HG02943 (cell line): ENCODE measurements around the gene DCTN5.

Source experiments
- ATAC-seq: cut with Tn5 transposase; IDR thresholded peaks from one replicate; pipeline ENCODE4 v1.9.1; 2021; ENCODE audit warnings: mild to moderate bottlenecking, low read depth, moderate library complexity; ENCODE audit not compliant: unreplicated experiment

Gene DCTN5

DNA sequence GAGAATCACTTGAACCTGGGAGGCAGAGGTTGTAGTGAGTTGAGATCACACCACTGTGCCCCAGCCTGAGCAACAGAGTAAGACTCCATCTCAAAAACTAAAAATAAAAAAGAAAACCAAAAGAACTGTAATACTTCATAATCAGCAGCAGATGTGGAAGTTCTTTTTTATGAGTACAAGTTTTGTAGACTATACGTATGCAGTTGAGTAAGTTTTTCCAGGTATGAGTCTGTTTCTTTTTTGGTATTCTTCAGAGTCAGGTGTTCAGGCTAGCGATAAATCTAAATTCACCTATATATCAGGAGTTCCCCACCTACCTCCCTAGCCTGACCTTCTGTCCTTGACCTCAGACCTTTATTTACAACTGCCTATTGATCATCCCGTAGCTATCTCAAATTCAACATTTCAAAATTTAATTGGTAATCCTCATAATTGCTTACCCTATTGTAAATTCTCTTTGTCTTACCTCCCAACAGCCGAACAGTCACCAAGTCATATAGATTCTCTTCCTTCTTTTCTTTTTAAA, 10.7 kb downstream of the DCTN5 start:
- no peak for ATAC-seq

- no peak for ATAC-seq
Observed at GRCh38 chr16:23663918-23664317, 22.7 kb downstream of the DCTN5 start.

- ATAC-seq: no peak
Observed at GRCh38 chr16:23666571-23667354, 25.5 kb downstream of the DCTN5 start.

DNA sequence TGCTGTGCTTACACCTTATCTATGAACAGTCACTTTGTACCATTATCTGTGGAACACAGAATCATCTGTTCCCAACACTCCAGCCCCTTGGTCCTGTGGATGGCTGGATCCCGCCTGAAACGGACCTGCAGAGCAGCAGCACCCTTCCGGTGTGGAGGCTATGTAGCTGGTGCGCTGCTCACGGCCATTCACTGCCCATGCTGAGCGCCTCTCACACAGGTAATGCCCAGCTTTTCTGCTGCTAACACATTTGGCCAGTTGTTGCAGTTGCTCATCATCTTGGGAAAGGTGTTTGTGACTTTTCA, 26.0 kb downstream of the DCTN5 start:
- ATAC-seq: no peak

DNA sequence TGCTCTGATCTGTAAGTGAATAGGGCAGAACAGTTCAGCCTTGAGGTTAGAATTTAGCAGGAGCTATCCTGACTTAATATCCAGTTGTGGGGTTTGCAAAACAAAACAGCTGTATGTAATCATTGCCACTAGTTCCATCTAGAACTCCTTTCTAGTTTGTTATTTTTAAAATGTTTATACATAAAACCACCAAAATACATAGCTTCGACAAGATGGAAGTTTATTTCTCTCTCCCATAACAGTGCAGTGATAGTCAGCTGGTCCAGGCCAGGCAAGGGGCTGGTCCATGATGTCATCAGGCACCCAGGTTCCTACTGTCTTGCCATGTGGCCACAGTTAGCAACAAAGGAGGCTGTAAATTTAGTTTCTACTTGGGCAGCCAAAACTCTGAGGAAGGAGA, 27.0 kb downstream of the DCTN5 start:
- ATAC-seq: no peak

DNA sequence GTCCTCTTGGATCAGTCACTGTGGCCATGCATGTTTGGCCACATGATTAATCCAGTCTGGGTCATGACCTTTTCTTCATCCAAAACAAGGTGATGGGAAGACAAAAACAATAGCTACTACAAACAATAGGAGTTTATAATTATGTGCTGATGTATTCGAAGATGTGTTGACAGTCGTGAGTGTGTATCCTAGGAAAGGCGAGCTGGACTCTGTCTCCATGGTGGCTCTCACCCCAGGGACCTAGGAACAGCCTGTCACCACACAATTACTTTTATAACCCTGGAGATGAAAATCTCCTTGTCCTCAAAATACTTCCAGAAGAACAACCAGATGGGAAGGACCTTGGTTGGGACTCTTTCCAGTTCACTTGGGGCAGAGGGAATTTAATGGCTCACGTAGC, 27.6 kb downstream of the DCTN5 start:
- ATAC-seq: no peak

DNA sequence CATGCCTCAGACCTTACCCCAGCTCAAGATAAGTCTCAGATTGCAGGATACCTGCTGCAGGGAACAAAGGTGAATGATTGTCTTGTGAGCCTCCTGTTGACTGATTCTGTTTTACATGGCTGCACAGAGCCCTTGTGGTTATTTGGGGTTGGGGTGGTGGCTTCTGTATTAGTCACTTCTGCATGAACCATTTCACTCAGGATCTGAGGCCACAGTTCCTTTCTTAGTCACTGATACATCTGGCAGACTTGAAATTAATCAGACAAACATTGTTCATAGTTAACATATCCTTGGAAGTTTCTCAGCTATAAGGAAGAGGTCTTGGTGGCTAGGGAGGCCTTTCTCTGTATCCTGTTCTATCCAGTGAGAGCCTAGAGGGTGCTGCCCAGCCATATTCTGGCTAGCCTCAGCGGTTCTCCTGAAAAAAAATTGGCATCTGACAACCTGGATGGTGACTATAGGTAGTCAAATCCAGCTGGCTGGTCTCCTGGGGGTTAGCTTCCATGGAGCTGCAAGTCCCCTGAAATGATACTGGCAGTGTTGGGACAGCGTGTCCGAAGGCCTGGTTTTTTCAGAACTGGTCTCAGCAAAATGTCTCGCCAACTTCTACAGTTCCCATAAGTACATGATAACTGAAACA, 29.0 kb downstream of the DCTN5 start:
- ATAC-seq: peak; percentile 80

DNA sequence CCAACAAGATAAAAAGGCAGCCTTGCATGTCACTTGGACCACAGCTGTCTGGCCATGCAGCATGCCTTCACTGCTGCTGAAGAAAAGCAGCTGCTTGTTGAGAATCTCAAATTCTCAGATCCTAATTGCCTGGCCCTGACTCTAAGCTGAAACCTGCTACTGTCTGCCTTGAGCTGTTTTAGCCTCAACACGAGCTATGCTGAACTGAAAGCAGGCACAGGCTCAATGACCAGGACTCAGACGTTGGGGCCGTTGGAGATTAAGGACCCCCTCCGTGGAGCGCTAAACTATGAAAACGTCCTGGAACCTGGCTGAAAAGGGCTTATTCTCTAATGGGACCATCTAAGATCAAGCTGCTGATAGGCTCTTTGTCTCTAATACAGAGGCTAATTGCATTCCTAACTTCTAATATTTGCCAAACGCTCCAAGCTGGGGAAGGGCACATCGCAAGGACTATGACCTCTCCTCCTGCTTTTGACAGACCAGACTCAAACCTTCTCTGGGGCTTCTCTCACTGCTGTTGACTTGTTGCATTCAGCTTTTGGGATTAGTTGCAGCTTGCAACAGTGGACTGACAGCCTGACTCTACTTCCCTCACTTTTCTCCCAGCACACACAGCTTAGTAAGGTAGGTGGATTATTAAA, 32.8 kb downstream of the DCTN5 start:
- ATAC-seq: no peak

- ATAC-seq: no peak
Observed at GRCh38 chr16:23676924-23677480, 35.7 kb downstream of the DCTN5 start.

GRCh38 chr16:23678430-23679273, 37.4 kb downstream of the DCTN5 start, which contains the start of gene PLK1:
TSS of gene PLK1 (plus strand) at chr16:23678889. CDS start at chr16:23678933, 44 bp downstream.
- ATAC-seq: peak; percentile 74

- ATAC-seq: no peak
Observed at GRCh38 chr16:23679274-23679985, 38.2 kb downstream of the DCTN5 start.

DNA sequence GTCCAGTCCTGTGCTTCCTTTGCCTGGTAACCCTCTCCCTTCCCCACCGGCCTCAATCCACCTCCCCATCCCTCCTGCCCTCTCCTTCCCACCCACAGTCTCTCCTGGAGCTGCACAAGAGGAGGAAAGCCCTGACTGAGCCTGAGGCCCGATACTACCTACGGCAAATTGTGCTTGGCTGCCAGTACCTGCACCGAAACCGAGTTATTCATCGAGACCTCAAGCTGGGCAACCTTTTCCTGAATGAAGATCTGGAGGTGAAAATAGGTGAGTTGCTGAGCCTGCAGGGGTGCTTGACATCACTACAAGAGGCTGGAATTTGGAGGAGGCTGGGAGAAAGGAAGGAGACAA, 38.7 kb downstream of the DCTN5 start:
- ATAC-seq: no peak

DNA sequence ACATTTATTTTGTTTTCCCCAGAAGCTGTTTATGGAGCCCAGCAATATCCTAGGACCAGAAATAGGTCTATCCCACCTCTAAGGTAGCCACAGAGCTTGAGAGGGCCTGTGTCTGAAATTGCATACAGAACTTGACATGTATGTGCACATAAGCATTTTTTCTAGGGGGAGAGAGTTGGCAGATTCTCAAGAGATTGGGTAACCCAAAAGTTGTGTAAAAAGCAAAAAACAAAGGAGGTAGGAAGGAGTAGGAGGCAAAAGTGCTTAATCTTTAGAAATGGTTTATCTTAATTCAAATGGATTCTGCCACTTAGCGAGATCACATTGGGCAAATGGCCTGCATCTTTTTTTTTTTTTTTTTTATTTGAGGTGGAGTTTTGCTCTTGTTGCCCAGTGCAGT, 40.9 kb downstream of the DCTN5 start:
- ATAC-seq: no peak

DNA sequence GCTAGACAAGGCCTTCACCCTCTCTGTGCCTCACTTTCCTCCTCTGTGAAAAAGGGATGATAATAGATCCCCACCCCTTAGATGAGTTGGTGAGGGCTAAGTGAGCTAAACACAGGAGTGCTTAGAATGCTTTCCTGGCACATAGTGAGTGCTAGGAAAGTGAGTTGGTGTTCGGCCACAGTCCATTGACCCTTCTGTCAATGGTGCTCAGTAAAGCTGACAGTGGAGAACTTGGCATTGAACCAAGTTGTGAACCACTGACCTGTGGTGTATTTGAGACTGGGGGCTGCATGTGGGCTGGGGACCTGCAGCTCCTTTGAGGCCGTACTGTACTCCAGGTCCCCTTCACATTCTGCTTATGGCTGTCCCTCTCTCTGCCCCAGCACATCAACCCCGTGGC, 42.2 kb downstream of the DCTN5 start:
- no peak for ATAC-seq

DNA sequence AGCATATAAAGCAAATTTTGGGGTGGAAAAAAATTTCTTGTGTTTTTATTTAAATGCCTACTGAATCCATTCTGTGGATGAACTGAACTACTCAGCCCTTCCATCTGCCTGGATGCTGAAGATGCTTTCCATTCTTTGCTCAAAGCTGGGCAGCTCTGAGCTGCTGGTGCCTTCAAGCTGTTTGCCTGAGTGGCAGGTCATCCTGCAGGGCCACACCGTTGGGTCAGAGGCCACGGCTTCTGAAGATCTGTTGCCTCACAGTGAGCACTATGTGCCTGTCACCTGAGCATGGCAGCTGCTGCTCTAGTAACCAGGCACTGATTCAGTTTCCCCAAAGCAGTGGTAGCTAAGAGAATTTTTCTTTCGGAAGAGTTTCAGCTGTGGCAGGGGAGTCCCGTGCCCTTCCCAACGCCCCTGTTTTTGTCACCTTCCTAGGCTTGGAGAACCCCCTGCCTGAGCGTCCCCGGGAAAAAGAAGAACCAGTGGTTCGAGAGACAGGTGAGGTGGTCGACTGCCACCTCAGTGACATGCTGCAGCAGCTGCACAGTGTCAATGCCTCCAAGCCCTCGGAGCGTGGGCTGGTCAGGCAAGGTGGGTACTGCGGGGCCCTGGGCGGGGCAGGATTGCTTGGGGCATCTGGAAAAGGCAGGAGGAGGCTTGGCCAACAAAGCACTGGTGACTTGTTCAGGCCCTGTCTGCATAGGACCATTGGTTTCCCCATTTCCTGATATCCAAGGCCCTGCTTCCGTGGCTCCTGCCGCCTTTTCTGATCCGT, 46.0 kb downstream of the DCTN5 start:
- no peak for ATAC-seq

- no peak for ATAC-seq
Observed at GRCh38 chr16:23689442-23690187, 48.3 kb downstream of the DCTN5 start.

DNA sequence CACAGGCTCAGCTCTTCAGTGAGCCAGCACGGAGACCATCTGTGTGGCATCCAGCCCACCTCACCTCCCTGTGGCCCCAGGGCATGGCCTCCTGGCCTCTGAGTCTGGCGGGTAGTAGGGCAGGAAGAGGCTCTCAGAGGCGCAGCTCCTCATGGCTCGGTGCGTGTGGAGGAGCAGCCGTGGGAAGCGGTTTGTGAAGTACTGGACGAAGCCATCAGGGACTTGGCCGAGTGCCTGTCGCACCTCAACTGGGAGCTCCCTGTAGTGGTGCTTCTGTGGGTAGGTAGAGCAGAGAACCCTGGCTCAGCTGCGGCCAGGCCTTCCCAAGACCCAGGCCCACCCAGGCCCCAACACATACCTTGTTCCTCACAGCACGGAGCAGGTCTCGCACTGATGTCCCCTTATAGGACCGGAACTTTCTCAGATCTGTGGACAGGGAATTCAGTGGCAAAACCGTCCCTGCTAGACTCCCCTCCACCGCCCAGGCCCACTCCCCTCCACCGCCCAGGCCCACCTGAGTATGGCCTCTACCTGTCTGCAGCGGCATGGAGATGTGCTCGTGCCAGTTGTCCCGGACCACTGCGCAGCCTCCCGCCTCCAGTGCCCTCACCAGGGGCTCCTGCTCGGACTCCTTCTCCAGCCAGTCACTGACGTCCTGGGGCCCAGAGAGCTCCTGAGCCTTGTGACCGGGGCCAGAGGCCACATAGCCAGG, 49.7 kb downstream of the DCTN5 start:
- ATAC-seq: no peak
